T47D (cell line): ENCODE results near the gene KRAS.
"Not testable (repeated sequence)": the region's sequence is repeated elsewhere in the genome, so short reads cannot be mapped to it uniquely, and the experiment has no call there.

Source experiments
- DNase-seq, 2 experiments: peaks; one replicate each; pipeline versions ENCODE4 v3.0.0 to v3.0.0-alpha.2; 2011 to 2012; ENCODE audit warnings: low read depth in 1 of 2, low spot score in 1 of 2
- JUND ChIP-seq: IDR thresholded peaks from 2 replicates; pipeline ENCODE4 v1.6.1; 2012; ENCODE audit warnings: low read depth
- in situ Hi-C: cut with HindIII; loops from 2 replicates; pipeline ENCODE4 v1.10.0; 2016; ENCODE audit warnings: low sequenced_read_pairs, low pct_unique_long_range_greater_than_20kb

Gene KRAS

GRCh38 chr12:25250744-25251730 lies at the start of gene KRAS:
TSS of gene KRAS (minus strand) at chr12:25250929.
- peak; percentile 94 to 99 for DNase-seq
- in situ Hi-C loops, result no loop called here
- TF ChIP-seq JUND, result no peak

GRCh38 chr12:25296381-25296780 lies 45.7 kb upstream of the KRAS start:
- no peak for TF ChIP-seq JUND
- DNase-seq, result no peak
- in situ Hi-C loops, result no loop called here

- no peak for DNase-seq
- no peak for TF ChIP-seq JUND
- in situ Hi-C loops, result no loop called here
Observed at GRCh38 chr12:25295361-25295760, 44.6 kb upstream of the KRAS start.

GRCh38 chr12:25293653-25294052 lies 42.9 kb upstream of the KRAS start:
- no peak for TF ChIP-seq JUND
- in situ Hi-C loops, result no loop called here
- no peak for DNase-seq

GRCh38 chr12:25292810-25293221 lies 42.1 kb upstream of the KRAS start:
- DNase-seq, in situ Hi-C loops: not testable (repeated sequence)

GRCh38 chr12:25287610-25288009 lies 36.9 kb upstream of the KRAS start:
- no peak for TF ChIP-seq JUND
- in situ Hi-C loops, result no loop called here
- no peak for DNase-seq

- no peak for DNase-seq
- TF ChIP-seq JUND, result no peak
- in situ Hi-C loops, result no loop called here
Observed at GRCh38 chr12:25286837-25287236, 36.1 kb upstream of the KRAS start.

- in situ Hi-C loops, result no loop called here
- no peak for DNase-seq
- no peak for TF ChIP-seq JUND
Observed at GRCh38 chr12:25284024-25284423, 33.3 kb upstream of the KRAS start.

- in situ Hi-C loops, result no loop called here
- TF ChIP-seq JUND, result no peak
- DNase-seq, result no peak
Observed at GRCh38 chr12:25283006-25283405, 32.3 kb upstream of the KRAS start.

- in situ Hi-C loops, result no loop called here
- no peak for TF ChIP-seq JUND
Observed at GRCh38 chr12:25280082-25280481, 29.4 kb upstream of the KRAS start.

GRCh38 chr12:25278269-25278668 lies 27.5 kb upstream of the KRAS start:
- TF ChIP-seq JUND, result no peak
- DNase-seq, result no peak
- in situ Hi-C loops, result no loop called here

More at GRCh38 chr12:25280082-25280481, 29.4 kb upstream of the KRAS start:
- no peak for DNase-seq

- in situ Hi-C loops, result no loop called here
- peak in 1 of 2 experiments; percentile 63 for DNase-seq
- TF ChIP-seq JUND, result no peak
Observed at GRCh38 chr12:25276199-25276937, 25.6 kb upstream of the KRAS start.
